PC-9 (cell line): Measurements from ENCODE around the gene KRTAP10-7. TPM values are rescaled to one million over a fixed set of nuclear protein-coding genes. Genes with fewer than 3 reads are reported as not detected.

Experiments
- BruUV-seq: library from RNA; stranded (reverse); fragments of 400-500 nt; replicated peaks from 2 replicates; lab custom pipeline; 2021; lab: Mats Ljungman, UMichigan
- CTCF ChIA-PET: fragments of 300-600 bp; sonication (Branson Sonifier 250); formaldehyde crosslinking; loops from one replicate; lab custom pipeline; 2022; ENCODE audit warnings: antibody characterized with exemption; lab: Charles Lee
- POLR2A ChIA-PET: fragments of 300-600 bp; sonication (Branson Sonifier 250); formaldehyde crosslinking; loops from one replicate; lab custom pipeline; 2022; ENCODE audit warnings: antibody characterized with exemption; ENCODE audit not compliant: unreplicated experiment; lab: Charles Lee
- DNase-seq, 2 experiments: peaks; one replicate each; pipeline versions ENCODE4 v3.0.0 to v3.0.0-alpha.2; 2015 to 2022; ENCODE audit warnings: mixed read lengths in 1 of 2
- H2AFZ ChIP-seq: fragments of 200-600 bp; sonication (generic); 2 replicates; pipeline ENCODE4 v1.8.1; 2017; ENCODE audit warnings: antibody characterized with exemption
- H3F3A ChIP-seq: fragments of 200-600 bp; sonication (generic); 2 replicates; pipeline ENCODE4 v1.8.1; 2017; ENCODE audit warnings: antibody characterized with exemption, mild to moderate bottlenecking, low read depth; ENCODE audit not compliant: insufficient read depth
- H3K27ac ChIP-seq: fragments of 200-600 bp; sonication (generic); 2 replicates; pipeline ENCODE4 v1.6.1; 2016; ENCODE audit warnings: mixed run types
- H3K27me3 ChIP-seq: fragments of 200-600 bp; sonication (generic); 2 replicates; pipeline ENCODE4 v1.6.1; 2016; ENCODE audit warnings: low read depth, mixed run types; ENCODE audit not compliant: insufficient read depth
- H3K36me3 ChIP-seq: fragments of 200-600 bp; sonication (generic); 2 replicates; pipeline ENCODE4 v1.6.1; 2016; ENCODE audit warnings: low read depth, mixed run types
- H3K4me1 ChIP-seq: fragments of 200-600 bp; sonication (generic); replicated peaks from 2 replicates; pipeline ENCODE4 v1.6.1; 2016; ENCODE audit warnings: mixed run types; ENCODE audit not compliant: insufficient read depth
- H3K4me2 ChIP-seq: fragments of 200-600 bp; sonication (generic); 2 replicates; pipeline ENCODE4 v1.6.1; 2017; ENCODE audit warnings: mixed run types
- H3K4me3 ChIP-seq: fragments of 200-600 bp; sonication (generic); 2 replicates; pipeline ENCODE4 v1.6.1; 2016; ENCODE audit warnings: mixed run types
- H3K79me2 ChIP-seq: fragments of 200-600 bp; sonication (generic); 2 replicates; pipeline ENCODE4 v1.6.1; 2017; ENCODE audit warnings: low read depth, mixed run types
- H3K9me2 ChIP-seq: fragments of 200-600 bp; sonication (generic); 2 replicates; pipeline ENCODE4 v1.8.1; 2017; ENCODE audit warnings: mild to moderate bottlenecking; ENCODE audit not compliant: insufficient read depth
- H3K9me3 ChIP-seq: fragments of 200-600 bp; sonication (generic); 2 replicates; pipeline ENCODE4 v1.8.1; 2016; ENCODE audit warnings: low read depth; ENCODE audit not compliant: insufficient read depth
- H4K20me1 ChIP-seq: fragments of 200-600 bp; sonication (generic); 2 replicates; pipeline ENCODE4 v1.8.1; 2017; ENCODE audit not compliant: insufficient read depth
- CTCF ChIP-seq: fragments of 200-600 bp; sonication (generic); conservative IDR thresholded peaks from 2 replicates; pipeline ENCODE4 v1.6.1; 2017; ENCODE audit warnings: mixed run types, antibody characterized with exemption, mild to moderate bottlenecking, moderate library complexity
- EZH2 ChIP-seq: fragments of 200-600 bp; sonication (generic); IDR thresholded peaks from 2 replicates; pipeline ENCODE4 v1.8.0; 2017; ENCODE audit warnings: antibody characterized with exemption, low read depth
- intact Hi-C: fragments of 100-400 bp; cut with micrococcal nuclease; formaldehyde crosslinking; loops from one replicate; pipeline ENCODE4 v1.10.0; 2022; ENCODE audit not compliant: unreplicated experiment
- total RNA-seq: library from RNA; stranded (reverse); gene quantifications from 2 replicates; pipeline ENCODE4 v1.2.3, GENCODE V29; 2021

KRTAP10-7 gene
- total RNA-seq, 1 experiment from 2014 or later = not detected

- intact Hi-C loops = no loop called here
- Histone ChIP-seq H3K27me3 (peaks cover 73% of the 10 kb centered on the region), H3K36me3 (no peaks in the 10 kb centered on the region), H3K9me2 (no peaks in the 10 kb centered on the region), H3K4me2 (no peak overlapping the region), H3K79me2 (no peaks in the 10 kb centered on the region), H3K4me3 (no peak overlapping the region), H3K27ac (no peak overlapping the region), H3K4me1 (no peaks in the 10 kb centered on the region), H4K20me1 (no peaks in the 10 kb centered on the region), H3K9me3 (no peaks in the 10 kb centered on the region), H3F3A (no peaks in the 10 kb centered on the region), H2AFZ (no peak overlapping the region)
- no TSS peak for BruUV-seq
- ChIA-PET POLR2A (no interaction called here), CTCF (no interaction called here)
- TF ChIP-seq EZH2 = no peak
- TF ChIP-seq CTCF = no peak
- DNase-seq = no peak
These were observed 48.3 kb upstream of the KRTAP10-7 start for GRCh38 chr21:44552136-44552535.

GRCh38 chr21:44552681-44553080 is 47.7 kb upstream of the KRTAP10-7 start:
- Histone ChIP-seq H3K27me3 (peaks cover 70% of the 10 kb centered on the region), H3K27ac (no peak overlapping the region), H3K4me3 (no peak overlapping the region), H3K36me3 (no peaks in the 10 kb centered on the region), H3K4me2 (no peak overlapping the region), H3K4me1 (no peaks in the 10 kb centered on the region), H4K20me1 (no peaks in the 10 kb centered on the region), H2AFZ (no peak overlapping the region), H3K9me3 (no peaks in the 10 kb centered on the region), H3K9me2 (no peaks in the 10 kb centered on the region), H3K79me2 (no peaks in the 10 kb centered on the region), H3F3A (no peaks in the 10 kb centered on the region)
- DNase-seq = no peak
- ChIA-PET POLR2A (no interaction called here), CTCF (no interaction called here)
- BruUV-seq = no TSS peak
- TF ChIP-seq EZH2 (no peak), CTCF (no peak)
- intact Hi-C loops = no loop called here

- intact Hi-C loops = no loop called here
- Histone ChIP-seq H3K79me2 (no peaks in the 10 kb centered on the region), H4K20me1 (no peaks in the 10 kb centered on the region), H3F3A (no peaks in the 10 kb centered on the region), H3K27me3 (peaks cover 76% of the 10 kb centered on the region), H3K4me2 (no peak overlapping the region), H3K4me3 (no peak overlapping the region), H2AFZ (no peak overlapping the region), H3K9me2 (no peaks in the 10 kb centered on the region), H3K4me1 (no peaks in the 10 kb centered on the region), H3K9me3 (no peaks in the 10 kb centered on the region), H3K27ac (no peak overlapping the region), H3K36me3 (no peaks in the 10 kb centered on the region)
- ChIA-PET CTCF (no interaction called here), POLR2A (no interaction called here)
- no peak for DNase-seq
- BruUV-seq = no TSS peak
- TF ChIP-seq CTCF (no peak), EZH2 (no peak)
These were observed 45.1 kb upstream of the KRTAP10-7 start for GRCh38 chr21:44555200-44555875.
